DMS153 treated with DMSO at 0.1 percent for 48 hours (cell line): Measurements from ENCODE around the gene CORO1C.
"Not testable (repeated sequence)": the region's sequence is repeated elsewhere in the genome, so short reads cannot be mapped to it uniquely, and the experiment has no call there.

Source experiments
- DNase-seq: peaks from one replicate; lab custom pipeline; 2025; ENCODE audit not compliant: unreplicated experiment; lab: John Stamatoyannopoulos, UW

CORO1C gene

GRCh38 chr12:108620236-108620879 lies 111.0 kb downstream of the CORO1C start:
- DNase-seq = no peak

GRCh38 chr12:108619369-108620160 lies 111.8 kb downstream of the CORO1C start:
- DNase-seq = no peak

GRCh38 chr12:108618953-108619274 lies 112.4 kb downstream of the CORO1C start:
- DNase-seq = not testable (repeated sequence)

DNA sequence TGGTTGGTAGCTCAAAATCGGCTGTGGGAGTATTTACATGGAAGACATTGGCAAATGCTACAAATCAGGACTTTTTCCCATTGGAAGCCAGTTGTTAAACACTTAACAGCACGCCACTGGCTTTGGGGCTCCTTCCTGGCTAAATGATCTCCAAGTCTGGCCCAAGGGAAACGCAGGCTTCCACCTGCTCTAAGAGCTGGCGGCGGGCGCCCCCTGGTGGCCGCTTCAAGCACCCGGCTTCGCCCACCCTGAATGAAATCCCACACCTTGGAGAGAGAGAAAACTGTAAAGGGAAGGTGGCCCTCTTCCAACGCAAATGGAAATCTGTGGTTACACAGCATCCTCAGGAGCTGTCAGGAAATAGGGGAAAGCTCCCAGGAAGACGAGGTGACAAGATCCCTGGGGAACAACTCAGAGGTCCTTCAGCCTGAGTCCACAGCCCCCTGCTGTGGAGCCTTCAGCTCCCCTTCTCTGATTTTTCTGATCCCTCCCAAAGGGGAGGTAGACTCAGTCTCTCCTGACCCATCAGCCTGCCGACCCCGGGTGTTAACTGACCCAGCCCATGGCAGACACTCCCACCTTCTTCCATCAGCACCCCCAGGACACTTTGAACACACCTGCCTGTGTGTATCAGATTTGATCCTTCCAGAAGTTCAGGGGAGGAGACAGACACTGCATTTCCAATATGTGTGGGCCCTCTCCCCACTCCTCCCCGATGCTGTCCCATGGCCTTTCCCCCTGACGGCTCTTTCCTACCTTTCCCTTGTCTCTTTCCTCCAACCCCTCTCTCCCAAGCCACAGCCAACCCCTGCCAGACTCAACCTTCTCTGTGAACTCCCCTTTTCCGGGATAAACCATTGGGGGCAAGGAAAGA lies 113.0 kb downstream of the CORO1C start:
- DNase-seq = peak; percentile 71

DNA sequence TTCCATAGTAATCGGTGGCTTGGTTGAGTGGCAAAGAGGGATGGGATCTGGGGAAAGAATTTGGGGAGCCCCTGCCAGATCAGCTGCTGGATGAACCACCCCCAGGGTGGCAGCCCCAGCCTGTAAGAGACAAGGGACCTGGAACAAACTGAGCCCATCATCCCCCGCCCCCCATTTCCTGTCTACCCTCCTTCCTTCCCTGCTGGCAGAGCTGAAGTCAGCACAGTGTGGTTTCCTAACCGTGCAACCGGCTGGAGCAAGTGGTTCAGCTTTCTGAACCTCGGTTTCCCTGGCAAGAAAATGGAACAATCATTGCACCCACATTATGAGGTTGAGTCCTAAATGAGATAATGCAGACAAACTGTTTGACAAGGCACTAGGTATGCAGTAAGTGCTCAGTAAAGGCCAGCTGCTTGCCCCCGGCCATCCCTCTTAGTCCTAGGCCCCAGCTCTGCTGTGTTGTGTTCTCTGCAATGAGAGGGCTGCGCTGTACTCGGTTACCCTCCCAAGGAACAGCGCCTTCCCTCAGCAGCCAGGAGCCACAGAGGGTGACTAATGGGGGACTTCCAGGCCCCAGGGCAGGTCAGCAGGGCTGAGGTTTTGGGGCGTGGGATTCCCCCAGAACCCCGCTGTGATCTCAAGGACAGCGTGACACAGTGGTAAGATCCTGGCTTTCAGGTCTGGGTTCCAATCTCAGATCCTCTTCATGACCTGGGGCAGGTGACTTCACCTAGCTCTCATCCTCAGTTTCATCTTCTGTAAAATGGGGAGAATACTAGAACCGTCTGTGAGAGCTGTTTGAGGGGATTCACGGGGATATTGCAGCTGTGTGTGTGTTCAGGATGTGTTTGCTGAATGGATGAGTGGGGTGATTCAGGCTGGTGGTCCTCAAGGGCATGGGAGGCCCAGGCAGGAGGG lies 114.1 kb downstream of the CORO1C start:
- DNase-seq = no peak

GRCh38 chr12:108616359-108616758 lies 115.0 kb downstream of the CORO1C start:
- no peak for DNase-seq

- DNase-seq = no peak
These were observed 115.4 kb downstream of the CORO1C start for GRCh38 chr12:108615918-108616317.

- DNase-seq = no peak
These were observed 116.7 kb downstream of the CORO1C start for GRCh38 chr12:108614639-108615038.

DNA sequence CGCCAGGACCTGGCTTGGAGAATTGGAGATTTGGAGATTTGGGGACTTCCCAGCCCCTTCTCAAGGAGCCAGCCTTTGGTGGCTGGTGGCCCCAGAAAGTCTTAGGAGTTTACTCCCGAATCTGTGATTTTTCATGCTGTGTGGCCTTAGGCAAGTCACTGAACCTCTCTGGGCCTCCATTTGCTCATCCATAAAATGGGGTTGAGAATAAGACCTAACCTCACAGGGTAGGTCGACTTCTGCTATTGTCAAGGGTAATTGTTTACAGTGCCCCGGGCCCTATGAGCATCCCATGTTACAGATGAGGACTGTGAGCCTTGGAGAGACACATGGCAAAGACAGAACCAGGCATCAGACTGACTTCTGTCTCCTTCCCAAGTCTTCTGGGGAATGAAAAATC lies 117.3 kb downstream of the CORO1C start:
- no peak for DNase-seq

DNA sequence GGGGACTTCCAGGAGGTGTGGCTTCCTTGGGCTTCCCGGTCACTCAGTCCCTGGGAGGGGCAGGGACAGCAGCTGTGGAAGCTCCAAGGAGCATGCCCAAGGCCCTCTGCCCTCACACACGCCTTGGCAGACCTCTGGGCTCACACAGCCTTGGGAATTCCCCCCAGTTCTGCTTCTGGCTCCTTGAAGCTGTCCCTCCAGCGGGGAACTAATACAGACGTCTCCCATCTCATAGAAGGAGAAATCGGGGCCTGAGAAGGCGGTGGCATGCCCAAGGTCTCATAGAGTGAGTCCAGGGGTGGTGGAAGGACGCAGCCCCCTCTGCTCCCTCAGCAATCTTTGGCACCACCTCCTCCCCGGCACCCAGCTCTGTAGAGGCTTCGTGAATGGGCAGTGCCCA lies 117.8 kb downstream of the CORO1C start:
- DNase-seq = no peak

- no peak for DNase-seq
These were observed 118.5 kb downstream of the CORO1C start for GRCh38 chr12:108612788-108613282.

DNA sequence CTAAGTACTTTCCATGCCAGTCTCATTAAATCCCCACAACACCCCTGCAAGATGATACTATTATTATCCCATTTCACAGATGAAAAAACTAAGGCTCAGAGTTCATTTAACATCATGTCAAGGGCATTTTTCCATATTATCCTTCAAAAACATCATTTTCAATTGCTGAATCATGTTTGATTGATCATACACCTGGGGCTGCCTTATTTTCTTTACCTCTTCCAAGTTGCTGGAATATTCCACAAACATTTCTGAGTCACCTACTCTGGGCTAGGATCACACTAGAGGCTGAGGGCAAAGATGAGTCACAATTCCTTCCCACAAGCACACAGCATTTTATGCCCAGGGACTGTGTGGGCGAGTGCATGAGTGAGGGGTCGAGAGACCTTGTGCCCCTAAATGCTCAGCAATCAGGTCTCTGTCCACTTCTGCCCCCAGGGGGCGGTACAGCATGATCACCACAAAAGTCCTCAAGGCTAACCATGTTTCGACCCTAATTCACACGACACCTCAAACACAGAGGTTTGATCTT lies 119.4 kb downstream of the CORO1C start:
- DNase-seq = no peak

DNA sequence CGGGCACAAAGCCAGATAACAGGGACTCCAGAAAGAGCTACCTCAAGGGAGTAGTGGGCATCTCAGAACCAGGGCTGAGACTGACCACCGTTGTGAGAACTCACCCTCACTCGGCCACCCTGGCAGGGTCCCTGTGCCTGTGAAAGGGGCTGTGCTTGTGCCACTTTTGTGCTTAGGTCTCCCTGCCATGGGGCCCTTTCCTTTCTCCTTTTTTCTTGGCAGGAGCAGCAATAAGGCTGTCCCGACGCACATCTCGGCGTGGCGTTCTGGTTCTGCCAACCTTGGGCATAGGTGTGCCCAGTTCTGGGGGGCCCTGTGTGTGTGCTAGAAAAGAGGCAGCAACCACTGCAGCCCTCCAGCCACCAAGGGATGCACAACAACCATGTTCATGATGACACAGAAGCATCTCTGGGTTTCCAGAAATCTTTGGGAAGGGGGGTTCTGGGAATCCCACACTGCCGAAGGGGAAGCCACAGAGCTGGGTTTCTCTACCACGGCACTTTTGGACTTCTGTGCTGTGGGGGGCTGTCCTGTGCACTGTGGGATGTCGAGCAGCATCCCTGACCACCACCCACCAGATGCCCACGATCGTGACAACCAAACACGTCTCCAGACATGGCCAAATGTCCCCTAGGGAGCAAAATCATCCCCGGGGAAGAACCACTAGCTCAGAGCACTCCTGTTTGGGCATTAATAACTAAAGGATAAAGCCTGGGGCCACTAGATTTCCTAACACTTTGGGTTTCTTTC lies 120.3 kb downstream of the CORO1C start:
- DNase-seq = no peak

DNA sequence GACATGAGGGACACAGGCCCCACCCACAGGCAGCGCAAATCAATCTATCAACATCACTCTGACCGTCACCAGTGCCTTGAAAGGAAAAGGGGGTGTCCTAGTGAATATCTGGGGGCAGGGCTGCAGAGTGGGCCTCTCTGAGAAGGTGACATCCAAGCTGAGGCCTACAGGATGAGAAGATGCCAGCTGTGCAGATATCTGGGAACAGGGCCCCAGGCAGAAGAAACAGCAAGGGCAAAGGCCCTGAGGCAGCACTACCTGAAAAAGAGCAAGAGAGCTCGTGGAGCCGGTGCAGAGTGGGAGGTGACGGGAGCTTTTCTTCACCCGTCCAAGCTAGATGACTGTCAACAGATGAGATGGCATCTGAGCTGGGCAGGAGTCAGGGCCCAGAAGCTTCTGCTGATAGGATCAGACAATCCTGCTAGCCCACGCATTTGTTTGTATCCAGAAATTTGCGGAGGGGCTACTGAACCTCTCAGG lies 120.9 kb downstream of the CORO1C start:
- DNase-seq = no peak

GRCh38 chr12:108609537-108610335 lies 121.6 kb downstream of the CORO1C start:
- DNase-seq = no peak

DNA sequence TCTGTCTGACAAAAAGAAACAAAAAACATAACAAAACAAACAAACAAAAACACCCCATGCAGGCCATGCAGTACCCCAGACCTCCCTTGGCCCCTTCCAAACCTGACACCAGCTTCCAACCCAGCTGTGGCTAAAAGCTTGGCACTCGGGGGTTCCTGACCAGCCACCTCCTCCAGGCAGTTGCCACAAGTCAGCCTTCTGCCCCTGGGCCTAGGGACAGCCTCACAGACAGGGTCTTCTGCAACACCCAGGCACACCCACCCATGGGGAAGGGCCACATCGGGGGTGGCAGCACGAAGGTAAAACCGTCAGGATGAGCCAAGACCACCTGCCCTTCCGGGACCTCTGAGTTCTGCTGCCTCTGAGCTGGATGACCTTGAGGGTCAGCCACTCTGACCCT lies 122.7 kb downstream of the CORO1C start:
- no peak for DNase-seq

DNA sequence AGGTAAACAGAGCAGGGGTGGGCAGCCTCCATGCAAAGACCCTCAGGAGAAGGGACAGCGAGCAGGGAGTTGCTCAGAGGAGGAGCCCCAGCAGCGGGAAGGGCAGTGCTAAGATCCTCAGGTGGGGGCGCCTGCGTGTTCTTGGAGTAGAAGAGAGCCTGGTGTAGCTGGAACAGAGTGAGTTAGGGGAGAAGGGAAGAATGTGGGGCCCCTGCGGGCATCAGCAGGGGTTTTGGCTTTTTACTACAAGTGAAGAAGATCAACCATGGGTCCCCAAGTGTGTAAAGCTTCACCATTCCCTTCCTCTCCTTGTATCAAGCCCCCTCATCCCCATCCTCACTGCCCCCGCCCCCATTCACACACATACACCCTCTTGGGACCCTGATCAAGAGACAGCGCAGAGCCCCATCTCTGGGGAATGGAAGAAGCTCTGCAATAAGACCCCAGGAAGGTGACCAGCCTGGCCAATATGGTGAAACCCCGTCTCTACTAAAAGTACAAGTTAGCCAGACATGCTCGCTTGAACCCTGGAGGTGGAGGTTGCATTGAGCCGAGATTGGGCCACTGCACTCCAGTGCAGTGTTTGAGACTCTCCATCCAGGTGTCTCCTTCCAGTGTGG lies 123.2 kb downstream of the CORO1C start:
- DNase-seq = no peak

- DNase-seq = no peak
These were observed 124.8 kb downstream of the CORO1C start for GRCh38 chr12:108606492-108606891.
